Left lung (tissue), 8 donors: ENCODE results near the gene KCNK3. TPM values are rescaled to one million over a fixed set of nuclear protein-coding genes. Genes with fewer than 3 reads are reported as not detected.

Source experiments
- polyA plus RNA-seq, 6 donors: library from polyadenylated mRNA; unstranded; fragments of 120-200 nt; gene quantifications; one replicate each; pipeline ENCODE4 v1.2.1, GENCODE V29; 2013; ENCODE audit not compliant: insufficient read length in 6 of 6
- total RNA-seq, 2 donors: library from RNA; stranded (reverse); fragmentation: NEBNext Ultra II Directional; extraction: Animal tissue kit (Norgen Biotek cat#: 25700); gene quantifications; one replicate each; pipeline ENCODE4 v1.2.1, GENCODE V29; 2021
- donor health status: DM: no; HTN: yes; CAD: no.
- donor health status: DM: no; HTN: no; CAD: no.

KCNK3 gene
- total and polyA plus RNA-seq, 8 donors, result 17.8 to 34.9 (median 28.3) TPM

Other genes with a start within 250 kb of the KCNK3 start
- gene OTOF, start 214.6 kb upstream of the KCNK3 start, total RNA-seq, result under 1 TPM in 1 of 2 donors, not detected in 1; 0.10 TPM
- under 1 TPM; 0.03 to 0.20 (median 0.10) TPM for gene OTOF, start 214.6 kb upstream of the KCNK3 start, polyA plus RNA-seq
- gene CIB4, start 51.4 kb upstream of the KCNK3 start, total RNA-seq, result not detected
- gene CIB4, start 51.4 kb upstream of the KCNK3 start, polyA plus RNA-seq, result 1 to 10 TPM; 1.0 to 2.4 (median 1.8) TPM
- 10 to 100 TPM; 45.6 to 62.1 TPM for gene SLC35F6, start 71.6 kb downstream of the KCNK3 start, total RNA-seq
- gene SLC35F6, start 71.6 kb downstream of the KCNK3 start, polyA plus RNA-seq, result 10 to 100 TPM; 10.0 to 13.5 (median 11.0) TPM
- 1 to 10 TPM in 1 of 2 donors, under 1 TPM in 1; 0.99 to 4.0 TPM for gene CENPA, start 93.3 kb downstream of the KCNK3 start, total RNA-seq
- gene CENPA, start 93.3 kb downstream of the KCNK3 start, polyA plus RNA-seq, result 10 to 100 TPM; 12.1 to 27.0 (median 13.1) TPM
- gene DPYSL5, start 155.4 kb downstream of the KCNK3 start, total RNA-seq, result not detected
- under 1 TPM; 0.07 to 0.37 (median 0.23) TPM for gene DPYSL5, start 155.4 kb downstream of the KCNK3 start, polyA plus RNA-seq